Hematopoietic multipotent progenitor cell treated with erythropoietin and hydrocortisone succinate and interleukin-3 and kit ligand, for 4 days (in vitro differentiated cells): Measurements from ENCODE around the gene CSRP1.
A peak's percentile ranks its signal among the peaks of the same experiment; 100 is the strongest.
"Not testable (repeated sequence)": the region's sequence is repeated elsewhere in the genome, so short reads cannot be mapped to it uniquely, and the experiment has no call there.

Source experiments
- DNase-seq: peaks from one replicate; pipeline ENCODE4 v3.0.0-alpha.2; 2015

Gene CSRP1

DNA sequence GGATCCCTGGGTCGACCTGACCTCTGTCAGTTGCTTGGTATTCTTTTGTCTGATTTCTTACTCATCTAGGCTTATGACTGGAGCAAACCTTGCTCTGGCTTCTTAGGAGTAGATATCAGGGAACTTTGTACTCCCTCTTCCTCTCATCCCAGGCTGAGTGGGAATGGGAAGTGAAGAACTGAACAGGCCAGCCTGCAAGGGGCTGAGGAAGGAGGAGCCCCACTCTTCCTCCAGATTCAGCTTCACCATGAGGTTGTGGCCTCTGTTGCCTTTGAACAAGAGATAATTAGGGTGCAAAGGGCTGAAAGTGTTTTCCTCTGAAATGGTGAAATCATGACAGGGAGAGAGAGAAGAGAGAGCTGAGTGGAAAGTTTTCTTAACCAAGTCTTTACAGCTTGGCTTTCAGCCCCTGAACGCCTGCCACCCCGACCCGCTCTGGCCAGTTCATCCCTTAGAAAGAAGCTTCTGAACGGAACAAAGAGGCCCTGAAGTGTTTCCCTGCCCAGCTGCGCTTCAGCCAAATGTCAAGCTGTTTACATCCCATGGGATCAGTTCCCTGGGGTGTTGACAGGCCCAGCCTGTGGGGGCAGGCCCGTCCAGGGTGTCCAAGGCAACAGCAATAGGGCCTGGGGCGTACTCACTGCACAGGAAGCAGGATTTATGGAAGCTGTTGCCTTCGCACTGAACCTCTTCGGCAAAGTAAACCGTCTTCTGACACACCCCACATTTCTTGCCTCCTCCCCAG lies 11.2 kb downstream of the CSRP1 start:
- DNase-seq = no peak

DNA sequence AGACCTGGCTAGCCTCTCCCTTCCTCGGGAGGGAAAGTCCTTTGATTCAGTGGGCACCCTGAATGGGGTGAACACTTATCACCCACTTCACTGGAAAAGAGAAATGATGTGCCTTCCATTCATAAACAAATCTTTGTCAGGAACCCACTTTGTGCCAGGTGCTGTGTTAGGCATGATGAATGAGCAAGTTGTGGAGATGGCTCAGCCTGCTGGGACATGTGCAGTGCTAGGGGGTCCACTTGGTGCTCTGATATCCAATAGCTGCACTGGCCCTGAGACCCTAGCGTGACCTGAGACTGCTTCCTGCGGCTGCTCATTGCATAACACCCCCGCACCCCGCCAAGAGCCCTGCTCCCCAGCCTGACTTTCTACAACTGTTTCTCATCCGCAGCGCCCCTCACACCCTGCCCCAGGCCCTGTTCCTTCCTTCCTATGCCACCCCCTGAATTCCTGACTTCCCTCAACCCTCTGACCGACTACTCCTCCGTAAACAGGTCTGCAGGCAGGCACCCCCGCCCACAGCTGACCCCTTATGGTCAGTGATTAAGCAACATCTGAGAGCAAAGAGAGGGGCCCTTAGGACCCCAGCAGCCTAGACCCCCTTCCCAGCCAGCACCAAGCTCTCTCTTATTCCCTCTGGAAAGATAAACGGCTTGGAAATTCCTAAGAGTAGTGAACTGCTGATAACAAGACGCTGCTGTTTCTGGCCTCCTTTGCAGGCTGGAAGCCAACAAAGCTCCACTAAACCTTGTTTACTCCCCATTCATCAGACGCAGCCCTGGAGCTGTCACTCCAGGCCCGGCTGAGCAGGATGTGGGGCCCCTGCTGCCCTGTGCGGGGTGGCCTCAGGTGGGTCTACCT lies 12.9 kb downstream of the CSRP1 start:
- peak; percentile 47 for DNase-seq

DNA sequence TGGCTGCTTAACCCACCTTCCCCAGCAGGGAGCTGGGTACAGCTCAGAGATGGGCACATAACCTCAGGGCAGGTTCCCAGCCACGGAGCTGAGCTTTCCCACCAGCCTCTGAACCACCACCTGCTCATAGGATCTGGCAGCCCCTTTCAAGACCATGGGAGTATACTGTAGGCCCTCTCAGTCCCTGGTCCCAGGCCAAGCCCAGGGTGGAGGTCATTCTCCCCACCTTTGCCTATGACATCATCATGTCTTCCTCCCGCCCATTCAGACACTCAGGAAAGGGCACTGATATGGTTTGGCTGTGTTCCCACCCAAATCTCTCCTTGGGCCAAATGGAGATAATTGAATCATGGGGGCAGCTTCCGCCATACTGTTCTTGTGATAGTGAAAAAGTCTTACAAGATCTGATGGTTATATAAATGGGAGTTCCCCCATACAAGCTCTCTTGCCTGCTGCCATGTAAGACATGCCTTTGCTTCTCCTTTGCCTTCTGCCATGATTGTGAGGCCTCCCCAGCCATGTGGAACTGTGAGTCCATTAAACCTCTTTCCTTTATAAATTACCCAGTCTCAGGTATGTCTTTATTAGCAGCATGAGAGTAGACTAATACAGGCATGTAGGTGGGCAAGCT lies 13.8 kb downstream of the CSRP1 start:
- peak; percentile 27 for DNase-seq

DNA sequence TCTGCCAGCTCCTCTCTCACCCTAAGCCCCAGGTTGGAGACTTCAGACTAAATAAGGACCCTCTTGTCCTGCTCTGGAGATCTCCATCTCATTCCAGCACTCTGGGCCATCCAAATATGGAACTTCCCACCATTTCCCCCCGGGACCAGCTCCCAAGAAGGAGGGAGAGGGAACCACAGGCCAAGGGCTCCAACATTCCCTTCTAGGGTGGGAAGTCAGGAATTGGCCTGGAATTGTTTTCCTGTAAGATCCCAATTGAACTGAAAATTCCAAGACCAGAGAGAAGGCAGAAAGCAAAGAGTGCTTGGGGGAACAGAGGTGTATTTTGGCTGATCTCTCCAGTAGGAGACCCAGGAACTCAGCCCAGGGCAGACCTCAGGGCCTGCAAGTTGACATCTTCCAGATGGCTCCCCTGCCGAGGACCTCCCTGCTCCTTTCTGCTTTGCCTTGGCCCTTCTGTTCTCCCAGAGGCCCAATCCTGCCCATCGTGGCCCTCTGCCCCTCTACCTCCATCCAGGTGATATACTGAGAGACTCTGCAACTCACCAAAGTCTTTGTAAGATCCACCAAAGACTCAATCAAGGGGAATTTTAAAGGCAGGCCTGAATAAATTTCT lies 14.9 kb downstream of the CSRP1 start:
- DNase-seq = no peak

DNA sequence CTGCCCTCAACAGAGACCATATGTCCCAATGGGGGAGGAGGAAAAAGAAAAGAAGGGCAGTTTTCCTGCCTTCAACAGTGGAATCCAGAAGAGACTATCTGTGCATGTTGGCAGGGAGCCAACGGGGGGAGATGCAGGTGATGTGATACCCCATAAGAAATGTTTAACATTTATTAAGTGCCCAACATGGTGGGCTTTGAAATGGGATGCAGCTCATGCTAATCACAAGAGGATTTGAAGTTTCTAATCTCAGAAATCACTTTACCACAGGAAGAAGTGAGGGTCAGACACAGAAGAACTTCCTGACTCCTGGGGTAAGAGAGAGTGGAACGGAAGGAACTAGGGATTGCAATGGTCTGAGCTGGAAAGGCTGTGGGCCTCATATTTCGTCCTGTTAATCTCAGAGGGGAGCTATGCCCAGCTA lies 16.2 kb downstream of the CSRP1 start:
- DNase-seq = peak; percentile 17

DNA sequence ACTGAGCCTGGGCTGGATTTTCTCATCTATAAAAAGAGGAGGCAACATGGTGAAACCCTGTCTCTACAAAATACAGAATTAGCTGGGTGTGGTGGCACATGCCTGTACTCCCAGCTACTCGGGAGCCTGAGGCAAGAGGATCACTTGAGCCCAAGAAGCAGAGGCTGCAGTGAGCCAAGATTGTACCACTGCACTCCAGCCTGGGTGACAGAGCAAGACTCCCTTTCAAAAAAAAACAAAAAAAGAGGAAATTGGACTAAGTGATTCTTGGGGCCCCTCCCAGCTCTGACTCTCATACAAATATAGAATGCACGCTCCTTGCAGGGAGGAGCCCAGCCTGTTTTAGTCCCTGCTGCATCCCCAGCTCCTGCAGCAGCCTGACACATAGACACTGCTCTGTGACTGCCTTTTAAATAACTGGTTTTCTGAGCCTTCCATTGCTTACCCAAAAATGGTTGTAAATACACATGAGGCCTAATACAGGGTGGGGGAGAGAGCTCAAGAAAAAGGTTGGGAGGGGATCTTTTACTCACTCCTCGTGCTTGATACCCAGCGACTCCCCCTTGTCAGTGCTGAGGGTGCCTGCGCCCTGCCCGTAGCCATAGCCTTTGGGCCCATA lies 17.2 kb downstream of the CSRP1 start:
- peak; percentile 77 for DNase-seq

DNA sequence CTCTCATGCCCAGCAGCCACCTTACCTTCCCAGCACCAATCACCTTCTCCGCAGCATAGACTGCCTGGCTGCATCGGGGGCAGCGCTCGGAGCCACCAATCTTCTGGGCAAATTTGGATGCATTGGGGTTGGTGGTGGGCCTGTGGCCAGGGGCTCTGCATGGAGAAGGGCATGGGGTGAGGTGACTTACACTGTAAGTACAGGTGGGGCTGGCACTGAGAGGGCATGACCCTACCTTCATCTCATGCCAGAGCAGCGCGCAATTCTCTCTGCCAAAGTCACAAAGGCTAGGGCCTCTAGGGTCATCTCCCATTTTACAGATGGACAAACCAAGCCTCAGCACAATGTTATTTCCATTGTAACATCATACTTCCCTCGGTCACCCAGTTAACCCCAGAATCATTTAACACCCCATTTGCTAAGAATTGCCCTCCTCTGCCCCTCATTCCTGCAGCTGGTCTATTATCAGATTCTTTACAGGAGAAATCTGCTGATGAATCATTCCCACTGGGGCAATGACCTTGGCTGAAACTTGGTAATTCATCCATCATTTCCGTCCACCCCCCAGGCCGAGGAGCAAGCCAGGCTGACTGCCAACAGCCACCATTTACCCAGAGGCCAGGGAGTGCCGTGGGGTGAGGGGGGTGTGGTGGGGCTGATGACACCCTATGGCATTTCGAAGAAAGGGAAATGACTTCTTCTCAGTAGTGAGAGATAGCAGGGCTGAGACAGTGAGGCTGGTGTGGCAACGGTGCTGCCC lies 17.9 kb downstream of the CSRP1 start:
- DNase-seq = peak; percentile 86

DNA sequence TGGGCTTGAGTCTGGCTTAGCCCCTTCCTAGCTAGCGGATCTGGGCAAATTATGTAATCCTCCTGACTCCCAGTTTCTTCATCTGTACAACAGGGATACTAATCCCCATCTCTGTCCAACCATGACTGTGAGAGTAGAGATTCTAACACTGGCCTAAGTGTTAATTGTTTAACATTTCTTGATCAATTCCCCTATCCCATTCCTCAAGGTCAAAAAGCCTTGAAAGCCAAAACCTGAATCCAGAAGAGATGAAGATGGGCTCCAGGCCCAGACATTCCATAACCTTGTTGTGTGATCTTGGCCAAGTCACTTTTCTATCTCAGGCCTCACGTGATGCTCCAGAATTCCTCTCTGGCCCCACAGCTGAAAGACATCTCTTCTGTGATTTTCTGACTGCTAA lies 19.2 kb downstream of the CSRP1 start:
- no peak for DNase-seq

DNA sequence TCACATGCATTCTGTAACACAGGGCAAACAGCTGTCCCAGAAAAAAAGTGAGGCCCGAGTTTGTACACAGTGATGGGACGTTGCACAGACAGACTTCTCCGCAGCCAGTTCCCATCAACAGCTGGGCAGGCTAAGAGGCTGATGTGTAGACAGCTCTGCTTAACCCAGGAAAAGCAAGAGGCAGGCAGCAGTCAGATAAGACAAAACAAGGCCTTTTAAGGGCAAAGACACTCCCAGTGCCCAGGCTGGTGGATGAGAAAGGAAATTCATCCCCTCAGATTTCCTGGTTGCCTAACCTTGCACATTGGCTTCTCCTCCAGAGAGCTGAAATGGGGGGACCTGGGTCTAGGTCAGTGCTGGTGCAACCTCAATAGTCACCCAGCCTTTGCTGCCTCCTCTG lies 20.7 kb downstream of the CSRP1 start:
- peak; percentile 86 for DNase-seq

DNA sequence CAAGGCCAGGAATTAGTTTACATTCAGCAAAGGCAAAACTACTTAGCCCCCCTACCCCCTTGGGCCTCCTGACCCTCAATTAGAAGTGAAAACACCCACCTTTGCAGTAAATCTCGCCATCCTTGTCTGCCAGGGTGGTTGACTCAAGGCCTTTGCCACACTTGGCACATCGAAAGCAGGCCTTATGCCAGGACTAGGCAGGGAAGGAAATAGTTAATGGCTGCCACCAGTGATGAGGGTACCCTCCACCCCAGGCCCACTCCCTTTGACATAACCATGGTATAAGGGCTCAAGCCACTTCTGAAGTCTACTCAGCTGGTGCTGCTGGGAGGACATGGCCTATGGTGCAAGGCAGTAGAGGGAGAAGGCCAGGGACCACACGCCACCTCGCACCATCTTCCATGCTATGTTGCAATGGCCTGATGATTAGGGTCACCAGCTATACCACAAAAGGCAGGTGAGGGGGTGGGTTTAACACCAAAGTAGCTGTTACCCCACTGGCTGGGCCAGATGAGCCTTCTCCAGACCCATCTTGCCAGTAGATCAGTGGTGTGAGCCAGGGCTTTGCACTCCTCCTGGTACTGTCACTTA lies 21.6 kb downstream of the CSRP1 start:
- DNase-seq = no peak

DNA sequence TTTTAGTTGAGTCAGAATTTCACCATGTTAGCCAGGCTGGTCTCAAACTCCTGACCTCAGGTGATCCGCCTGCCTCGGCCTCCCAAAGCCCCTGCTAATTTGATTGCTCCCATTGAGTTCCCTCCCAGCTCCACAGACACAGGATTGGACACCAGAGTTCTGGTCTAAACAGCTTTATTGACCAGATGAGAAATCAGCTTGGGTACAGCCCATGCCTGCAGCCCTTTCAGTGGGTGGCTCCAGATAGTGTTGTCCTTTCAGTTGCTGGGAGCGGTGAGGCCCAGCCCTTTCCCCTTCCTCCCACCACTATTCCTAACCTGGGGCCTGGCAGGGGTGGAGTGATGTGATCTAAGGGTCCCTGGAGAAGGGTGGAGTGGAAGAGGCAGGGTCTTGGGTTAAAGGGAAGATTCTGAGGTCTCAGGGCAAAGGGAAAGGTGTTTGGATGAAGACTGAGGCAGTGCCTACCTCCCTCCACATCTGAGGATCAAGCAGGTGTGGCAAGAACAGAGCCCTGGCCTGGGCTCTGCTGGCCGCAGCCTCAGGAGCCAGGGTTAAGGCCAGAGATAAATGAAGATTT lies 23.5 kb downstream of the CSRP1 start:
- DNase-seq = no peak

DNA sequence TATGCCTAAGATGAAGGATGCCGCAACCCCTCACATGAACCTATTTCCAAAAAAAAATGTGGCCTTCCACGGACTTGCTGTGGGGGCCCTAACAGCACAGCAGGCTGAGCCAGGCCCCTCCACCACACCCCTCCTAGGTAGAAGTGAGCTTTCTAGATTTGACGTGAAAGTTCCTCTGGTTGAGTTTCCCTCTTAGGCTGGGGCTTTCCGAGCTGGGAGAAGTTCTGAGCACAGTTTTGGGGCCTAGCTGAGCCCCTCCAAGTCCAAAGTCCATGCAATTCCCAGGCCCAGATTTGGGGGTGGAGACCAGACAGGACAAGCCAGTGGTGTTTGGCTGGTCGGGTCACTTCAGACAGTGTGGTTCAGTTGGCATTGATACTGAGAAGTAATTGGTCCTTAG lies 24.2 kb downstream of the CSRP1 start:
- no peak for DNase-seq

DNA sequence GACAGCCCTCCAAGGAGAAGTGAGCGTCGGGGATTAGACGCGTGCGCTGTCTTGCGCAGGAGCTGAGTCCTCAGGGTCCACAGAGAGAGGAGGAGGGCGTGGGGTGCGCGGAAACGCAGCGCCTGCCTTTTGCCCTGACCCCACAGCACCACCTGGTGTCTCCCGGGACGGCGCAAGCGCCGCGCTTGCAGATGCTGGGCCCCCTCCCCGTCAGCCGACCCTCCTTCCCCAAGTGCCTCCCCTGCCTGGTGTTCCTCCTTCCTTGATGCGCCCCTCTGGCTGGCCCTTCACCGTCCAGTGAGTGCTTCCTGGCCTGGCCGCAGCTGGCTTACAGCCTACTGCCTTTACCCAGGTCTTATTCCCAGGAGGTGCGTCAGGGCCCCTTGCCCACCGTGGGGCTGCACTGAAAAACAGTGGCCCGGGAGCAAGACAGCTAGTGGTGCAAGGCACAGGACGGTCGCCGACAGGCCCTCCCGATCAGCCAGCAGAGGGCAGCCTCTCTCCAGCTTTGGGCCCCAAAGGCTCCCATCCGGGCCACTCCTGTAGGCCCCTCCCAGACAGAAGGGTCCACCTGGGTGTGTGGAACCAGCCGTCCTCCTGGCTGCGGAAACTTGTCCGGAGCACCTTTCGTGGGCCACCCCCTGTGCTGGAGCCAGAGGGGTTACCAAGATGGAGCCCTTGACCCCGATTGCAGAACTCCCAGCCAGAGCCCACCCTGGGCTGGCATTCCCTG lies 25.0 kb downstream of the CSRP1 start:
- DNase-seq = peak; percentile 90

DNA sequence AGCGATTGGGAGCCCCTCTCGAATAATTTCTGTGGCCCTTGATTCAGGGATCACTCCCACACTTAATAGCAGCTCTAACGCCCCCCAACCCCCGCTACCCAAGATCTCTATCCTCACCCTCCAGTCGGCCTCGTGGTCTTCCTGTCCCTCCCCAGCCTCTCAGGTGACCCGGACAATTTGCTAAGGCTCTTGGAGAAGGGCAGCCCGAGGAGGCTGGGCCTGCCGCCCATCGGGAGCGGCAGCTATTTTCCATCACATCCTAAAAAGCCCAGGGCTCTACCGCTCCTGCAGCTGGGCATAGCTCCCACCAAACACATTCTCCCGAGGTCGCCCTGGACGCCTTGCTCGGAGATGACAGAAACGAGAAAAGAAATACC lies 25.9 kb downstream of the CSRP1 start:
- no peak for DNase-seq

DNA sequence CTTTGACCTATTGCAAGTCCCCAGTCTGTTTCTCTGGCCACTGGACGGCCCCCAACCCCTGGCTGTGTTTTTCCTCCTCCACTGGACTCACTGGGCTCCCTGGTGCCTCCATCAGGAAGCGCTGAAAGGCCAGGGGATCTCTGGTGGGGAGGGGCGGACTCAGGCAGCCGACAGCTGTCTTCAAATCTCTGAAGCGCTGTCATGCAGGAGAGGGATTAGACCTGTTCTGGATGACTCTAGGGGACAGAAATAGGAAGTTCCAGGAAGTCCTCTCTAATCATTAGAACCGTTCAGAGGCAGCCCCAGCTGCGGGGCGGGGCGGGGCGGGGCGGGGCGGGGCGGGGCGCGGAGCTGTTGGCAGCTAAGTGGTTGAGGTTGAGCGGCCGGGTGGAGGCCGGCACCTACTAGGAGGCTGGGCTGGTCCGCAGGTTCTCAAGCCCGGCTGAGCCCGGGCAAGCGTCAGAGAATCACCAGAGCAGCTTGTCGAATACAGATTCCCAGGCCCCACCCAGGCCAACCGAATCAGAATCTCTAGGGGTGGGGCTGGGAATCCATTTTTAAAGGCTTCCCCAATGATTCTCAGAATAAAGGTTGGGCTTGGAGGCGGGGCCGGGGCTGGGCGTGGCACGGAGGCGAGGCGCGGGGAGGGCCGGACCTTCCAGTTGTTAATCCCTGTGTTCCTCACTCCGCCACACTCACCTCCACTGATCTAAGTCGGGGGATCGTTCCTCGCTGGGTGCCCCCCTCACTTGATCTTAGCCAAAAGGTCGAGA lies 26.5 kb downstream of the CSRP1 start:
- DNase-seq = peak; percentile 93

DNA sequence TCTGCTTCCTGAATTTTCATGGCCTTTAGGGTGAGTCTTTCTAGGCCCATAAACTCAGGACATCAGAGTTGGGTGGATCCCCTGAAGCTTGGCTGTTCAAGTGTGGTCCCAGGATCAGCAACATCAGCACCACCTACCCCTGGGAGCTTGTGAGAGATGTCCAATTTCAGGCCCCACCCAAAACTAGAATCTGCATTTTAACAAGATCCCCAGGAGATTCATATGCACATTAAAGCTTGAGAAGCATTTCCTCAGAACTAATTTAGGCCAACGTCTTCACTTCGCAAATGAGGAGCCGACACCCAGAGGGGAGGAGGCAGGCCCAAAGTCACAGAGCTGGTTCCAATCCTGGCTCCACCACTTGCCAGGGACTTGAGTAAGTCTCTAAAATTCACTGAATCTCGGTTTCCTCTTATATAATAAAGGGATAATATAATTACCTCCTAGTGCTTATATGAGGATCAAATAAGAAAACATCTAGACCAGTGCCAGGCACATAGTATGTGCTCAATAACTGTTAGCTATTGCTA lies 27.7 kb downstream of the CSRP1 start:
- DNase-seq = no peak

DNA sequence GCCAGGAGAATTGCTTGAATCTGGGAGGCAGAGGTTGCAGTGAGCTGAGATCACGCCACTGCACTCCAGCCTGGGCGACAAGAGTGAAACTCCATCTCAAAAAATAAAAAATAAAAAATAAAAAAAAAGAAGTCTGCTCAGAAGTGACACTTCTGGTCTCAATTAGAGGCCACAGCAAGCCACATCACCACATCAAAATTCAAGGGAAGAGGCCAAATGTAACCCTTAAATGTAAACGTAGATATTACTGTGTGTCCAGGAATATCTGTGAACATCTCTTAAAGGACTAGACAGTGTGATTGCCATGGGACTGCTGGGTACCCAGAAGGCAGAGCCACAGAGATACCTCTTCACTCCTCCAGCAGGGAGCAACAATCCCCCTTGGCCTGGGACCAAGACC lies 28.3 kb downstream of the CSRP1 start:
- DNase-seq = not testable (repeated sequence)

DNA sequence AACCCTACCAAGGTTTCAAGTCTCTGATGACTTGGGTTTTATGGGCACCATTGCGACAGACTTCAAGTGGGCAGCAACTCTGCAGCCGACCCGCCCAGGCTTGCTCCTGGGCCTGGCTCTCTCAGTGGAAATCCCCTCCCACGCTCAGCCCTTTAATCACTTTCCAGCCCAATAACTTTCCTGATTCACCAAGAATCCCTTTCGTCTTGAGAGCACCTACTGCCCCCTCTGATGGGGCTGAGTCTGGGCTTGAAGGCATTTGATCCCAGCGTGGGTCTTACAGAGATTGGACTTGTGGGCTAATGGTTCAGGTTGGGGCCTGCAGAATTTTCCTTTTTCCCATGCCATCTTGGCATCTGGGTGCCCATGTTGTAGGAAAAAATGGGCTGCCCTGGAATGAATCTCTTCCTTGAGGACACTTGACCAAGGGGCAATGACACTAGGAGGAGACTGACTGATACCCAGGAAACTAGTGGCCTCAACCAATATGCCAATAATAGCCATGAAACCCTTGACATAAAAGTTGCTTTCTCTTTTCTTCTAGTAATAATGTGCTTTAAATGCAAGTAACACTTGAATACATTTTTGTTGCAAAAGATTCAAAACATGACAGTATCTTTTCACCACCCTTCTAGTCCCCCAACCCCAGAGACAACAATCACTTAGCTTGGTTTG lies 30.1 kb downstream of the CSRP1 start:
- DNase-seq = no peak
